GM21723 (cell line): ENCODE measurements around the gene GLT8D2.

ENCODE experiments used
- ATAC-seq: cut with Tn5 transposase; IDR thresholded peaks from one replicate; pipeline ENCODE4 v1.9.1; 2021; ENCODE audit warnings: mild to moderate bottlenecking, moderate library complexity; ENCODE audit not compliant: unreplicated experiment

GLT8D2 gene

DNA sequence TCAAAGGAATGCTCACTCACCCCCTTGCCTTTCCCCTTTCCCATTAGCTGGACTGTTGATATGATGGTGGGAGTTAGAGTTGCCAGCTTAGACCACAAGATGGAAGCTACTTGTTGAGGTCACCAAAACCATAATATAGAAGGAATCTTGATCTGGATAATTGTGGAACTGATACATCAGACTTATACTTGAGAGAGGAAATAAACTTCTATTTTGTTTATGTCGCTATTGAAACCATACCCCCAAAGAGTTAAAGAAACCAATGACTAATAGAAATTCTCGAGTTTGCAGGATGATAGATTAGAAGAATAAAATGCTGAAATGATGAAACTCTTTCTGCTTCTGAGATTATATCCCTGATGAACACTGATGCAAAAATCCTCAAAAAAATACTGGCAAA is 46.4 kb downstream of the GLT8D2 start:
- ATAC-seq: no peak

DNA sequence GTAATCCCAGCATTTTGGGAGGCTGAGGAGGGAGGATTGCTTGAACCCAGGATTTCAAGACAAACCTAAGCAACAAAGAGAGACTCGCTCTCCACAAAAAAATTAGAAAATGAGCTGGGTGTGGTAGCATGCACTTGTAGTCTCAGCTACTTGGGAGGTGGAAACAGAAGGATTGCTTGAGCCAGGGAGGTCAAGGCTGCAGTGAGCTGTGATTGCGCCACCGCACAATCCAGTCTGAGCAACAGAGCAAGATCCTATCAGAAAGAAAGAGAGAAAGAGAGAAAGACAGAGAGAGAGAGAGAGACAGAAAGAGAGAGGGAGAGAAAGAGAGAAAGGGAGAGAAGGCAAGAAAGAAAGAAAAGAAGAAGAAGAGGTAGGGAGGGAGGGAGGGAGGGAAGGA is 47.3 kb downstream of the GLT8D2 start:
- ATAC-seq: no peak

DNA sequence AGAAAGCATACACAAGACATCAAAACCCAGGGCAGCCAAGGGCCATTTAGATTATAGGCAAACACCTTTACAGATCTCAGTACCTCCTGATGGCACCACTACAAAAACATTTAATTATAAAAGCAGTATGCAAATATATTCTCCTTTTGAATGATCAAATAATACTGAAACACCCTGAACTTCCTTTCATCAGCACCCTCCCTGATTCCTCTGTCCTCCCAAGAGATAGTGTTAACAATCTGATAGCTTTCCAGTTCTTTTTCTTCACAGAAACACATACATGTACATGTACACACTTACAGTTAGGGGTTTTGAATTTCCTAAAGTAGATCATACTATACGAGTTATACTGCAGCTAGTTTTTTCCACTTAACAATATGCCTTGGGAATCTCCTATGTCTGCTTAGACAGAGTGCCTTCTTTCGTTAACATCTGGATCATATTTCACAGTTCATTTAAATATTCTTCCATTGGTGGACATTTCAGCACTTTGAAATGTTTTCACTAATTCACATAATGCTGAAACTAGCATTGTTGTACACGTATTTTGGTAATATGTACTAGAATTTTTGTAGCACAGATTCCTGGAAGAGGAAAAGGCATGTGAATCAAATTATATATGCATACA is 49.1 kb downstream of the GLT8D2 start:
- ATAC-seq: no peak

DNA sequence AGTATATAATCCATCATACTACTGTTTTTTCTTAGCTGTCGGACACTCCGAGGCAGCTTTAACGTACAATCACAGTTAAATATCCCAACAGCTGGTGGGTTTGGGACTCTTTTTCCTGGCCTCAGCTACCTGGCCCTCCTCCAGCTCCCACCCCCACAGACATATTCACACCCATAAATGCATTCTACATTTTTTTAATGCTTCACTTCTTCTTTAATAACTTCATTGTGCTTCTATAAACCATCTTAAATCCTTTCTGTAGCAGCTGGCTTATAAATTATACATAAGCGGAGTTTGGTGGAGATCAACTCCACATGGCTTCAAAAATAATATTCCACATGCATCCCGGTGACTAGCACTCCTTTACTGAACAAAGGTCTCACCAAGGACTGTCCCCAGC is 51.0 kb downstream of the GLT8D2 start:
- no peak for ATAC-seq

GRCh38 chr12:103997286-103997900 is 52.6 kb downstream of the GLT8D2 start:
- ATAC-seq: no peak

DNA sequence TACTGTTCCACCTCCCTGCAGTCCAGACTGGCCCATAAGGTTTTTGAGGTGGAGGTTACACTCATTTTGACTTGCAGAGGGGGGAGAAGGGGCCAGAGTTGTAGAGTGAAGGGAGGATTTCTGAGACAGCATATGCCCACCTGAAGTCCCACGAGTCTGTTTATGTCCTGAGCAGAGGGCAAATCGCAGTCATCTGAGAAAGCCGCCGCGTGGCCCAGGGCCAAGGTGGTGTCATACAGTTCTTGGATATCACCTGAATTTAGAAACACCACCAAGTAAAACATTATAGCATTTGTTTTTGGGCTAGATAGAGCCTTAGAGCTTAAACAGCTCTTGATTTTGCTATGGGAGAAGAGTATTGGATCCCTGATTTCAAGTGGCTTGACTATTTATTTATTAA is 53.4 kb downstream of the GLT8D2 start:
- ATAC-seq: no peak

- ATAC-seq: no peak
Measured at GRCh38 chr12:103994235-103994634, 55.8 kb downstream of the GLT8D2 start.

- ATAC-seq: no peak
Measured at GRCh38 chr12:103986829-103987228, 63.2 kb downstream of the GLT8D2 start.

- no peak for ATAC-seq
Measured at GRCh38 chr12:103978384-103978982, 71.5 kb downstream of the GLT8D2 start.

DNA sequence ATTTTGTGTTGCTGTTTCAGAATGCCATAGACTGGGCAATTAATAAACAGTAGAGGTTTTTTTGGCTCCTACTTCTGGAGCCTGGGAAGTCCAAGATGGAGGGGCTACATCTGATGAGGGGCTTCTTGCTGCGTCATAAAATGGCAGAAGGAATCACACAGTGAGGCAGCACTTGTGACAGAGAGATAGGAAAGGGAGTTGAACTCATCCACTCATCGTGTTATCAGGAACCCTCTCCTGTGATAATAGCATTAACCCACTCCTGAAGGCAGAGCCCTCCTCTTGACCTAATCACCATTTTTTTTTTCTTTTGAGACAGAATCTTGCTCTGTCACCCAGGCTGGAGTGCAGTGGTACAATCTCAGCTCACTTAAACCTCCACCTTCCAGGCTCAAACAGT is 74.6 kb downstream of the GLT8D2 start:
- ATAC-seq: no peak

GRCh38 chr12:103973909-103974308 is 76.1 kb downstream of the GLT8D2 start:
- ATAC-seq: no peak

DNA sequence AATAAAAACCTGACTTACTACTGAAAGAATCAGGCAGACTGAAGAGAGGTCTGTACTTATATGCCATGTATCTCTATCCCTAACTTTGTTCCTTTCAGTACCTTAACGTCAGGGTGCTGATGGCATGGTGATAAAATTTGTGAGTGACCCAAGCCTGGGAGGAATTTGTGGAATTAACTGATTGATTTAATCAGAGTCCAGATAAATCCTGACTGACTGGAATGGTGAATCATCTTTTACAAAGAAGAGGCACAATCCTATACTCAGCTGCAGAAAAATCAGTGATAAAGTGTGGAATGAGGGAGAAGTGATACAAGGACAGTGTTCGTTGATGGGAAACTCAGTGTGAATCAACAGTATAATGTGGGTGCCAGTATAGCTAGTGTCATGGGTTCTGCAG is 80.6 kb downstream of the GLT8D2 start:
- ATAC-seq: no peak

- ATAC-seq: no peak
Measured at GRCh38 chr12:103966736-103967135, 83.3 kb downstream of the GLT8D2 start.

- ATAC-seq: peak; percentile 88
Measured at GRCh38 chr12:103965590-103966504, 84.1 kb downstream of the GLT8D2 start, which contains the start of gene TDG. Gene TDG (plus strand): TSS chr12:103965872. CDS start chr12:103966038, 166 bp downstream.

DNA sequence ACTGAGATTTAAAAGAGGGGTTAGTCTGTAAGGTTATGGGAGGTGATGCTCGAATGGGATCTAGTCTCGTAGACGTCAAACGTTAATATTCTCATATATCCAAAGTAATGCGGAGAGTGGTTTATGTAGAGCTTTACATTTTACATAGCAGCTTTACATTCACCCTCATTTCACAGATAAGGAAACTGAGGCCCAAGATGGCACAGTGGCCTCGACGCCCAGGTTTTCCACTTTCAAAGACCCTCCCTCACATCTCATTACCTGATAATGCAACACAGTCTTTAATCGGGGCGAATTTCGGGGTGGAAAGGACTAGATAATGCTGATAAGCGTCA is 84.8 kb downstream of the GLT8D2 start:
- no peak for ATAC-seq

DNA sequence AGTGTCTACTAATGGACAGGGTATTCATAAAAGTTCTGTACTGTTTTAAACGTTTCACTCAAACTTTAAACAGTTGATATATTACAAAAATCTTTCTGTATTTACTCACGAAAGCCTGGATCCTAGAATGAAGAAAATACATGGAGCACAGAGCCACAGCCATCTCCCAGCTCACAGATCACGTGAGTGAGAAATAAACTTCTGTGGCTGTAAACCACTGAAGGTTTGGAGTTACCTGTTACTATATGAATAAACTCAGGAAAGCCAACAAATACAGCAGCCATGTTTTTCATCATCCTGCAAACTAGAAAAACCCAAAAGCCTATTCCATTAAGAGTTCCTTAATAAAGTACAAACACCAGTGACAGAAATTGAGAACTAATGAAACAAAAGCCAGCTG is 85.2 kb downstream of the GLT8D2 start:
- no peak for ATAC-seq

DNA sequence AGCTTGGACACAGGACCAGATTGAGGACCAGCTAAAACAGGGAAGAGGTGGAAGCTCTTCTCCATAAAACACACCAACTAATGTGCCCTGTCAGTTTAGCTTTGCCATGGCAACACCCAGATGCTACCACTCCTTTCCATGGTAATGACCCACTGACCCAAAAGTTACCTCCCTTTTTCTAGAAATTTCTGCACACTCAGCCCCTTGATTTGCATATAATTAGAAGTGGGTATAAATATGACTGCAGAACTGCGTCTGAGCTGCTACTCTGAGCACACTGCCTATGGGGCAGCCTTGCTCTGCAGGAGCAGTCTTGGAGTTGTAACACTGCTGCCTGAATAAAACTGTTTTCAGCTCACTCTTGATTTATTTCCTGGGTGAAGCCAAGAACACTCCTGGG is 87.5 kb downstream of the GLT8D2 start:
- ATAC-seq: no peak

DNA sequence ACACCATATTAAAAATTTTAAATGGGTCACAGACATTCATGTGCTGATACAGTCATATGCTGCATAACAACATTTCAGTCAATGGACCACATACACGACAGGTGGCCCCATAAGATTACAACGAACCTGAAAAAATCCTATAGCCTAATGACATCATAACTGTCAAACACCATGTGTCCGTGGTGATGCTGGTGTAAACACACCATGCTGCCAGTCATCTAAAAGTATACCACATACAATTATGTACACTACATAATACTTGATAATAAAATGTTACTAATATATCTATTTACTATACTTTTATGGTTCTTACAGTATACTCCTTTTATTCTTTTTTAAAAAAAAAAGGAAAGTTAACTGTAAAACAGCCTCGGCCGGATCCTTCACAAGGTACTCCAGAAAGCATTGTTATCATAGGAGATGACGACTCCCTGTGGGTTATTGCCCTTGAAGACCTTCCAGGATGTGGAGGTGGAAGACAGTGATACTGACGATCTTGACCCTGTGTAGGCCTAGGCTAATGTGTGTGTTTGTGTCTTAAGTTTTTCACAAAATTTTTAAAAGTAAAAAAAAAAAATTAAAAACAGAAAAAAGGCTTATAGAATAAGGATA is 89.3 kb downstream of the GLT8D2 start:
- no peak for ATAC-seq

GRCh38 chr12:103958621-103959020 is 91.4 kb downstream of the GLT8D2 start:
- ATAC-seq: no peak

GRCh38 chr12:103957865-103958388 is 92.1 kb downstream of the GLT8D2 start:
- ATAC-seq: no peak

- peak; percentile 39 for ATAC-seq
Measured at GRCh38 chr12:103956509-103957027, 93.4 kb downstream of the GLT8D2 start.
